K562 (cell line): ENCODE measurements around the gene KRTAP6-2. TPM values are rescaled to one million over a fixed set of nuclear protein-coding genes. Genes with fewer than 3 reads are reported as not detected.

Experiments
- ATAC-seq: fragments of 200-7000 bp; cut with Tn5 transposase; 3 replicates; pipeline ENCODE4 v1.9.1; 2020; ENCODE audit warnings: moderate library complexity
- BruUV-seq: library from RNA; stranded (reverse); fragments of 400-500 nt; replicated peaks from 2 replicates; lab custom pipeline; 2021; lab: Mats Ljungman, UMichigan
- CTCF ChIA-PET: fragments of 300-600 bp; formaldehyde crosslinking; extraction: SDS; loops from one replicate; lab custom pipeline; 2021; ENCODE audit warnings: low intra/inter-chr PET ratio; lab: Yijun Ruan, JAX
- POLR2A ChIA-PET: fragments of 300-600, 350-650 bp; sonication (Branson Sonifier 250); formaldehyde crosslinking; extraction: SDS; loops from one replicate; lab custom pipeline; 2021; ENCODE audit warnings: antibody characterized with exemption, inconsistent platforms; lab: Yijun Ruan, JAX
- DNase-seq, 4 experiments: peaks; one replicate each; pipeline versions ENCODE4 v3.0.0 to v3.0.0-alpha.2; 2011 to 2018; ENCODE audit warnings: low spot score in 3 of 4, mixed read lengths in 3 of 4; ENCODE audit errors: extremely low read depth in 1 of 4
- FAIRE-seq: peaks from 2 replicates; lab custom pipeline; 2011; peaks lifted over from hg19 to GRCh38; lab: Jason Lieb, UNC
- H2AFZ ChIP-seq: 2 replicates; pipeline ENCODE4 v1.6.0; 2011; ENCODE audit warnings: low read depth, low read length, control low read depth, inconsistent platforms
- H3K27ac ChIP-seq: fragments of 200-600 bp; 3 replicates; pipeline ENCODE4 v1.8.0; 2011; ENCODE audit warnings: low read depth, mild to moderate bottlenecking, control low read depth, inconsistent platforms, low read length, moderate library complexity, mixed read lengths; ENCODE audit errors: extremely low read depth
- H3K27me3 ChIP-seq, 2 experiments: fragments of 300-600 bp in 1 of 2; 2 replicates in 1 of 2; 3 replicates in 1 of 2; pipeline versions ENCODE4 v1.6.0 to v1.8.0; 2011; ENCODE audit warnings: inconsistent platforms in 2 of 2, low read length in 2 of 2, mild to moderate bottlenecking in 1 of 2, mixed read lengths in 1 of 2, moderate library complexity in 1 of 2; ENCODE audit not compliant: control insufficient read depth in 2 of 2, insufficient read depth in 2 of 2
- H3K36me3 ChIP-seq: fragments of 300-600 bp; 3 replicates; pipeline ENCODE4 v1.8.0; 2011; ENCODE audit warnings: mild to moderate bottlenecking, low read length, inconsistent platforms; ENCODE audit not compliant: control insufficient read depth, insufficient read depth
- H3K4me1 ChIP-seq, 2 experiments: fragments of 200-600 bp in 1 of 2; replicated peaks in 1 of 2; 2 replicates in 1 of 2; 3 replicates in 1 of 2; pipeline versions ENCODE4 v1.5.1 to v1.8.0; 2011; ENCODE audit warnings: inconsistent platforms in 2 of 2, low read length in 2 of 2, mild to moderate bottlenecking in 1 of 2, mixed read lengths in 1 of 2, moderate library complexity in 1 of 2; ENCODE audit not compliant: control insufficient read depth in 2 of 2, insufficient read depth in 2 of 2
- H3K4me2 ChIP-seq: 2 replicates; pipeline ENCODE4 v1.6.1; 2011; ENCODE audit warnings: low read length, control low read depth, inconsistent platforms, mixed read lengths; ENCODE audit not compliant: insufficient read depth
- H3K4me3 ChIP-seq: fragments of 200-600 bp; sonication (generic), shearing (Covaris generic); 2 replicates; pipeline ENCODE4 v1.5.1; 2016; ENCODE audit warnings: control low read depth, inconsistent platforms
- H3K79me2 ChIP-seq: fragments of 200-600 bp; 3 replicates; pipeline ENCODE4 v1.8.0; 2011; ENCODE audit warnings: low read length, inconsistent platforms; ENCODE audit not compliant: control insufficient read depth, insufficient read depth
- H3K9ac ChIP-seq, 2 experiments: 2 replicates each; pipeline versions ENCODE4 v1.6.0 to v1.6.1; 2011; ENCODE audit warnings: low read depth in 2 of 2, low read length in 2 of 2, control low read depth in 1 of 2, inconsistent platforms in 1 of 2, mild to moderate bottlenecking in 1 of 2, mixed read lengths in 1 of 2; ENCODE audit not compliant: insufficient read depth in 1 of 2
- H3K9me1 ChIP-seq: one replicate; pipeline ENCODE4 v1.6.0; 2011; ENCODE audit warnings: inconsistent platforms, mild to moderate bottlenecking, low read length, moderate library complexity; ENCODE audit not compliant: control insufficient read depth, insufficient read depth
- H3K9me3 ChIP-seq: replicated peaks from 2 replicates; pipeline ENCODE4 v1.5.1; 2011; ENCODE audit warnings: low read depth, low read length, inconsistent platforms; ENCODE audit not compliant: control insufficient read depth, insufficient read depth
- H4K20me1 ChIP-seq: replicated peaks from 2 replicates; pipeline ENCODE4 v1.6.1; 2011; ENCODE audit warnings: low read length, inconsistent platforms, mixed read lengths; ENCODE audit not compliant: control insufficient read depth, insufficient read depth
- CBX3 ChIP-seq, 2 experiments: IDR thresholded peaks; 1 replicate in 1 of 2; 2 replicates in 1 of 2; pipeline ENCODE4 v1.6.1; 2012; ENCODE audit warnings: inconsistent platforms in 2 of 2, low read length in 2 of 2, borderline replicate concordance in 1 of 2, control low read depth in 1 of 2
- COPS2 ChIP-seq: fragments of 450-650 bp; conservative IDR thresholded peaks from 2 replicates; pipeline ENCODE4 v1.6.1; 2016; ENCODE audit warnings: mild to moderate bottlenecking, moderate library complexity
- ESRRA ChIP-seq: fragments of 450-650 bp; IDR thresholded peaks from 2 replicates; pipeline ENCODE4 v1.6.1; 2014; ENCODE audit warnings: low read depth, mild to moderate bottlenecking, moderate library complexity, borderline replicate concordance
- HOXB6 ChIP-seq: fragments of 250-450 bp; sonication (Bioruptor Pico); IDR thresholded peaks from 2 replicates; pipeline ENCODE4 v1.5.1; 2022; ENCODE audit warnings: mild to moderate bottlenecking, borderline replicate concordance
- ID3 ChIP-seq, 2 experiments: fragments of 250-450 bp in 1 of 2; fragments of 450-650 bp in 1 of 2; sonication (Bioruptor Pico) in 1 of 2; IDR thresholded peaks; 2 replicates each; pipeline versions ENCODE4 v1.6.1 to v1.8.0; 2016 to 2021; ENCODE audit warnings: mild to moderate bottlenecking in 2 of 2, moderate library complexity in 2 of 2, missing compliant biosample characterization in 1 of 2, missing genetic modification characterization in 1 of 2
- MAFK ChIP-seq: IDR thresholded peaks from 2 replicates; pipeline ENCODE4 v1.6.1; 2011; ENCODE audit warnings: low read length, improper control_type of control experiment
- MIER1 ChIP-seq: fragments of 450-650 bp; IDR thresholded peaks from 2 replicates; pipeline ENCODE4 v1.6.1; 2016; ENCODE audit warnings: antibody characterized with exemption, mild to moderate bottlenecking, low read depth
- MTA2 ChIP-seq: fragments of 450-650 bp; IDR thresholded peaks from 2 replicates; pipeline ENCODE4 v1.6.1; 2016; ENCODE audit warnings: low read depth
- MXD1 ChIP-seq: fragments of 250-450 bp; sonication (Bioruptor Pico); IDR thresholded peaks from 2 replicates; pipeline ENCODE4 v1.8.0; 2021; ENCODE audit warnings: borderline replicate concordance, mild to moderate bottlenecking, moderate library complexity; ENCODE audit not compliant: poor library complexity, severe bottlenecking
- NCOA2 ChIP-seq, 2 experiments: fragments of 450-650 bp; IDR thresholded peaks; 2 replicates each; pipeline ENCODE4 v1.6.1; 2018; ENCODE audit warnings: mild to moderate bottlenecking in 2 of 2, moderate library complexity in 1 of 2; ENCODE audit not compliant: partially characterized antibody in 2 of 2
- NUFIP1 ChIP-seq: fragments of 450-650 bp; IDR thresholded peaks from 2 replicates; pipeline ENCODE4 v1.6.1; 2018; ENCODE audit not compliant: partially characterized antibody
- RAD51 ChIP-seq: fragments of 450-650 bp; IDR thresholded peaks from 2 replicates; pipeline ENCODE4 v1.7.1; 2016; ENCODE audit warnings: low read depth, mild to moderate bottlenecking, borderline replicate concordance
- SMARCC2 ChIP-seq: fragments of 450-650 bp; IDR thresholded peaks from 2 replicates; pipeline ENCODE4 v1.6.1; 2017; ENCODE audit warnings: antibody characterized with exemption, moderate library complexity, mild to moderate bottlenecking, low read depth
- THRAP3 ChIP-seq: fragments of 450-650 bp; IDR thresholded peaks from 2 replicates; pipeline ENCODE4 v1.6.1; 2016; ENCODE audit warnings: mild to moderate bottlenecking, inconsistent platforms, borderline replicate concordance
- ZFP91 ChIP-seq: sonication (generic); formaldehyde crosslinking; IDR thresholded peaks from 2 replicates; pipeline ENCODE4 v1.8.0; 2022; ENCODE audit warnings: mild to moderate bottlenecking, missing genetic modification reagents
- ZNF239 ChIP-seq: fragments of 250-450 bp; sonication (Bioruptor Pico); IDR thresholded peaks from 2 replicates; pipeline ENCODE4 v1.4.0; 2020; ENCODE audit warnings: mild to moderate bottlenecking
- ZNF408 ChIP-seq: fragments of 250-450 bp; sonication (Bioruptor Pico); IDR thresholded peaks from 2 replicates; pipeline ENCODE4 v1.4.0; 2020; ENCODE audit warnings: low read depth, mild to moderate bottlenecking, moderate library complexity
- in situ Hi-C: fragments of 300-500 bp; cut with MboI; formaldehyde crosslinking; loops from 4 replicates; pipeline ENCODE4 v1.15.0; 2018; ENCODE audit warnings: inconsistent platforms, mixed read lengths
- intact Hi-C: fragments of 100-400 bp; cut with micrococcal nuclease; formaldehyde crosslinking; loops from 2 replicates; pipeline ENCODE4 v1.14.2; 2022
- polyA plus RNA-seq, 8 experiments: library from polyadenylated mRNA; depleted of rRNA in 4 of 8; stranded (reverse) in 5 of 8; unstranded in 3 of 8; fragments of >200 nt; fragmentation: Nextera tagmentation in 2 of 8; fragmentation: Illumina TruSeq in 1 of 8; extraction: Ambion mirVana in 2 of 8; extraction: Trizol in 1 of 8; gene quantifications; 2 replicates each; pipeline versions ENCODE4 v1.2.1 to v1.2.3, GENCODE V29; 2011 to 2014; ENCODE audit warnings: inconsistent platforms in 1 of 8, missing spikeins in 1 of 8
- total RNA-seq, 7 experiments: library from RNA; depleted of rRNA in 6 of 7; stranded (reverse); fragments of >200 nt in 6 of 7; fragmentation: Illumina TruSeq in 2 of 7; extraction: Trizol in 2 of 7; gene quantifications; 2 replicates each; pipeline versions ENCODE4 v1.2.1 to v1.2.3, GENCODE V29; 2011 to 2021; ENCODE audit warnings: low replicate concordance in 1 of 7

KRTAP6-2 gene
- total and polyA plus RNA-seq, 9 of the 15 experiments (the other 6 are each of a cell fraction or from before 2014, with no cell fraction given): not detected

DNA sequence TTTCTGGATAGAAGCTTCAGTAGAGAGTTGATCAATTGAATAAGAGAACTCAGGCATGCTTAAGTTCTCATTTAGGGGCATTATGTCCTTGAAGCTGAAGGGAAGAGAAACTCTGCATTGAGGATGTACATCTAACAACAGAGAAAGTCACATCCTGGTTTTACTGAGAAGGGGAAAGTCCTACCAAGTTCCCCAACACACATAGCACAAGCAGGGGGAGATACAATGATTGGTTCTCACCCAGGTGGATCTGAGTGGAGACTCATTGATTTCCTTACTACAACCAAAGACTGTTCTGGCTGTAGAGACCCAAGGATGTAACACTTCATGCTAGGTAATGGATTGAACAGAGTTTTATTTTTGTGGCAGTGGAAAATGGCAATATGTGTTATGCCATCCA, 16.5 kb upstream of the KRTAP6-2 start:
- Histone ChIP-seq H3K27ac (no peak overlapping the region), H3K27me3 (no peaks in the 10 kb centered on the region), H3K9me3 (peaks cover 5% of the 10 kb centered on the region; the same call in 1 of the 2 replicates), H3K79me2 (no peaks in the 10 kb centered on the region), H3K36me3 (no peaks in the 10 kb centered on the region), H4K20me1 (no peaks in the 10 kb centered on the region), H3K9ac (no peak overlapping the region), H3K9me1 (no peaks in the 10 kb centered on the region), H2AFZ (no peak overlapping the region), H3K4me2 (no peak overlapping the region), H3K4me3 (no peak overlapping the region), H3K4me1 (no peaks in the 10 kb centered on the region)
- ATAC-seq: no peak
- ChIA-PET POLR2A (no interaction called here), CTCF (no interaction called here)
- no peak for FAIRE-seq
- in situ Hi-C loops (no loop called here), intact Hi-C loops (no loop called here)
- DNase-seq: no peak
- no TSS peak for BruUV-seq
- TF ChIP-seq SMARCC2 (no peak), MAFK (no peak), MTA2 (no peak), CBX3 (IDR thresholded peaks at IDR 0.05; ENCODE audit: borderline replicate concordance in 1 of 2, low read length in 2 of 2) (no peak), ID3 (CRISPR knock-in tag; IDR thresholded peaks at IDR 0.05) (no peak), ID3 (tag; IDR thresholded peaks at IDR 0.05) (no peak), MXD1 (CRISPR knock-in tag) (no peak), COPS2 (no peak), ESRRA (no peak), THRAP3 (no peak), ZFP91 (no peak), NUFIP1 (no peak), HOXB6 (CRISPR knock-in tag) (no peak), NCOA2 (IDR thresholded peaks at IDR 0.05; ENCODE audit: partially characterized antibody in 2 of 2) (no peak), ZNF239 (no peak), RAD51 (no peak), ZNF408 (CRISPR knock-in tag) (no peak), MIER1 (no peak)
